AG04450 (cell line): ENCODE data around the gene CCNB2. TPM values are rescaled to one million over a fixed set of nuclear protein-coding genes. Genes with fewer than 3 reads are reported as not detected.

ENCODE experiments used
- CTCF ChIA-PET: fragments of 300-600, 350-600 bp; formaldehyde crosslinking; extraction: SDS; loops from one replicate; lab custom pipeline; 2022; ENCODE audit warnings: antibody characterized with exemption, inconsistent platforms; lab: Charles Lee
- POLR2A ChIA-PET: fragments of 350-600 bp; formaldehyde crosslinking; extraction: SDS; loops from one replicate; lab custom pipeline; 2021; ENCODE audit warnings: antibody characterized with exemption, inconsistent platforms; lab: Yijun Ruan, JAX
- DNase-seq: peaks from one replicate; pipeline ENCODE4 v3.0.0-alpha.2; 2011; ENCODE audit warnings: low read depth, low spot score
- H3K27ac ChIP-seq: one replicate; pipeline ENCODE4 v1.5.1; 2012; ENCODE audit warnings: low read depth, low read length, control low read depth
- H3K27me3 ChIP-seq: one replicate; pipeline ENCODE4 v1.6.0; 2012; ENCODE audit warnings: low read length; ENCODE audit not compliant: control insufficient read depth, insufficient read depth
- H3K4me3 ChIP-seq: 2 replicates; pipeline ENCODE4 v1.5.1; 2011; ENCODE audit warnings: mild to moderate bottlenecking, low read depth, low read length, control low read depth
- H3K9me3 ChIP-seq: 2 replicates; pipeline ENCODE4 v1.5.1; 2012; ENCODE audit warnings: low read length; ENCODE audit not compliant: control insufficient read depth, insufficient read depth
- polyA plus RNA-seq: library from polyadenylated mRNA; depleted of rRNA; stranded (reverse); fragments of >200 nt; gene quantifications from 2 replicates; pipeline ENCODE4 v1.2.3, GENCODE V29; 2011
- TF ChIP-seq, protein P1 (sequence below): IDR thresholded peaks from 2 replicates; pipeline ENCODE4 v1.5.1; 2011; ENCODE audit warnings: low read depth, low read length, control low read depth, inconsistent platforms

Gene CCNB2
- polyA plus RNA-seq, 1 experiment, result 25.9 TPM

DNA sequence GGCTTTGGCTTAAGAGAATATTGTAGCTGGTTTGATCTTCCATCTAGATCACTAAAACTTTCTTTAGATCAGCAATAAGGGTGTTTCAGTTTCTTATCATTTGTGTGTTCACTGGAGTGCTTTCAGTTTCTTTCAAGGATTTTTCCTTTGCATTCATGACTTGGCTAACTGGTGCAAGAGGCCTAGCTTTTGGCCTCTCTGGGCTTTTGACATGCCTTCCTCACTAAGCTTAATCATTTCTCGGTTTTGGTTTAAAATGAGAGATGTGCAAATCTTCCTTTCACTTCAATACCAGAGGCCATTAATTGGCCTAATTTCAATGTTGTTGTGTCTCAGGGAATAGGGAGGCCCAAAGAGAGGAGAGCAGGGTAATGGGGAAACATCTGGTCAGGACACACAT is 30.3 kb upstream of the CCNB2 start:
- DNase-seq, result no peak
- TF ChIP-seq, protein P1, sequence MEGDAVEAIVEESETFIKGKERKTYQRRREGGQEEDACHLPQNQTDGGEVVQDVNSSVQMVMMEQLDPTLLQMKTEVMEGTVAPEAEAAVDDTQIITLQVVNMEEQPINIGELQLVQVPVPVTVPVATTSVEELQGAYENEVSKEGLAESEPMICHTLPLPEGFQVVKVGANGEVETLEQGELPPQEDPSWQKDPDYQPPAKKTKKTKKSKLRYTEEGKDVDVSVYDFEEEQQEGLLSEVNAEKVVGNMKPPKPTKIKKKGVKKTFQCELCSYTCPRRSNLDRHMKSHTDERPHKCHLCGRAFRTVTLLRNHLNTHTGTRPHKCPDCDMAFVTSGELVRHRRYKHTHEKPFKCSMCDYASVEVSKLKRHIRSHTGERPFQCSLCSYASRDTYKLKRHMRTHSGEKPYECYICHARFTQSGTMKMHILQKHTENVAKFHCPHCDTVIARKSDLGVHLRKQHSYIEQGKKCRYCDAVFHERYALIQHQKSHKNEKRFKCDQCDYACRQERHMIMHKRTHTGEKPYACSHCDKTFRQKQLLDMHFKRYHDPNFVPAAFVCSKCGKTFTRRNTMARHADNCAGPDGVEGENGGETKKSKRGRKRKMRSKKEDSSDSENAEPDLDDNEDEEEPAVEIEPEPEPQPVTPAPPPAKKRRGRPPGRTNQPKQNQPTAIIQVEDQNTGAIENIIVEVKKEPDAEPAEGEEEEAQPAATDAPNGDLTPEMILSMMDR, result no peak
- Histone ChIP-seq H3K9me3 (peaks cover 6% of the 10 kb centered on the region), H3K27ac (no peak overlapping the region), H3K4me3 (no peak overlapping the region), H3K27me3 (no peaks in the 10 kb centered on the region)
- CTCF ChIA-PET, result no interaction called here
- POLR2A ChIA-PET, result no interaction called here

DNA sequence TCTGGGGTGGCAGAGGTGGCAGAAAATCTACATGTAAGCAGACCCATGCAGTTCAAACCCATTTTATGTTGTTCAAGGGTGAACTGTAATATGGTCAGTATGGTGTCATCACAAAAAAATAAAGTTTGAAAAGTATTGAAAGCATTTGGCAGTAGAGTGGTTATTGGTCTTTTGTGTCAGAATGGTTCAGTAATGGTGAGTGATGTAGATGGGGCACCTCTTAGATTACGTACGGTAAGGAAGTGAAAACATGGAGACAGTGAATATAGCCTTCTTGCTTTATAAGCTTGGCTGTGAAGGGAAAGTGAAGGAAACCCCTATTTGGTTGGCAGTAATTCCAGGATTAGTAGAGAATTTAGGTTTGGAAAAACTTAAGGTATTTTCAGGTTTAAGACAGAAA is 17.2 kb upstream of the CCNB2 start:
- no peaks in the 10 kb centered on the region for H3K27me3 ChIP-seq
- ChIA-PET POLR2A (no interaction called here), CTCF (no interaction called here)
- no peak overlapping the region for H3K27ac ChIP-seq
- DNase-seq, result no peak
- TF ChIP-seq, protein P1, result no peak
- no peaks in the 10 kb centered on the region for H3K9me3 ChIP-seq
- H3K4me3 ChIP-seq, result no peak overlapping the region

DNA sequence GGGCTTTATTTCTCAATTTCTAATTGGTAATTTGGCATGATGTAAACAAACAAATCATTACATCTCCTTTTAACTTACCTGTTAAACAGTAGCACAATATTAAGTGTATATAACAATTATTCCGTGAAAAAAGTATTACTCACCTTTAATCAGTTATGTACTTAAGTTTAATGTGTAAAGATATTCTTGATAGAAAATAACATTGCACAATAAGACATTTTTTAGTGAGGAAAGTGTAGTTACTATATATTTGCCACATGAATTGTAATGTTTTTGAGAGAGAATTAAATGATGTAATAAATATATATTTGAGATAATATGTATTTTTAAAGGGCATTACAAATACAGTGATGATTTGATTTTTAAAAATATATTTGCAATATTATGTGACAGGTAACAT is 10.9 kb upstream of the CCNB2 start:
- CTCF ChIA-PET, result interaction anchor here (0.9 kb wide), 1 partner anchor 435 kb away, joined by 3 read pairs; no protein-coding TSS in a partner anchor
- TF ChIP-seq, protein P1, result no peak
- Histone ChIP-seq H3K27me3 (no peaks in the 10 kb centered on the region), H3K27ac (no peak overlapping the region), H3K4me3 (no peak overlapping the region), H3K9me3 (no peaks in the 10 kb centered on the region)
- DNase-seq, result no peak
- POLR2A ChIA-PET, result no interaction called here

- TF ChIP-seq, protein P1, result no peak
- Histone ChIP-seq H3K27ac (no peak overlapping the region), H3K27me3 (no peaks in the 10 kb centered on the region), H3K9me3 (no peaks in the 10 kb centered on the region), H3K4me3 (no peak overlapping the region)
- ChIA-PET POLR2A (no interaction called here), CTCF (interaction anchor here (2.9 kb wide), 1 partner anchor 432 kb away, joined by 6 read pairs; no protein-coding TSS in a partner anchor)
- no peak for DNase-seq
These were observed 8.5 kb upstream of the CCNB2 start for GRCh38 chr15:59096429-59096828.

- DNase-seq, result no peak
- TF ChIP-seq, protein P1, result no peak
- POLR2A ChIA-PET, result interaction anchor here (0.6 kb wide), 1 partner anchor 80 kb away, joined by 5 read pairs; no protein-coding TSS in a partner anchor
- H3K27me3 ChIP-seq, result no peaks in the 10 kb centered on the region
- CTCF ChIA-PET, result interaction anchor here (2.9 kb wide), 1 partner anchor 430 kb away, joined by 6 read pairs; no protein-coding TSS in a partner anchor
- no peaks in the 10 kb centered on the region for H3K9me3 ChIP-seq
- H3K27ac ChIP-seq, result no peak overlapping the region
- H3K4me3 ChIP-seq, result no peak overlapping the region
These were observed 5.7 kb upstream of the CCNB2 start for GRCh38 chr15:59099162-59099685.
